ENCODE results near the gene IVD.

Gene IVD

DNA sequence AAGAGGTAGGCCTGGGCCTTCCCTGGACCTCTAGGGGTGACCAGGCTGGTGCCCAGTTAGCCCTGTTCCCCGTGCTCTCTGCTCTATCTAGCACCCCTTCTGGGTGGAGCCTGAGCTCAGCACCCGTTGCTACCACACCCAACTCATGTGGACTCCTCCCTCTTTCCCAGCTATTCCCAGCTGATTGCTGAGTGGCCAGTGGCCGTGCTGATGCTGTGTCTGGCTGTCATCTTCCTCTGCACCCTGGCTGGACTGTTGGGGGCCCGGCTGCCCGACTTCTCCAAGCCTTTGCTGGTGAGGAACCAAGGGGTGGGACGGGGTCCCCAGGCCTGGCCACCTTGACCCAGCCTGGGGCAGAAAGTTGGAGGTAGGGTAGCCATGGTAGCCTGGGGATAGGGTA lies 41.3 kb upstream of the IVD start:
- ATAC-seq = no peak
- no peak for TF ChIP-seq ZFP30 (CRISPR knock-in tag; IDR thresholded peaks at IDR 0.05)
- no peak for TF ChIP-seq ARNTL (CRISPR knock-in tag; IDR thresholded peaks at IDR 0.05; ENCODE audit: borderline replicate concordance, low read depth)
- TF ChIP-seq OSR1 (CRISPR knock-in tag; IDR thresholded peaks at IDR 0.05) = no peak
- TF ChIP-seq, protein P1, sequence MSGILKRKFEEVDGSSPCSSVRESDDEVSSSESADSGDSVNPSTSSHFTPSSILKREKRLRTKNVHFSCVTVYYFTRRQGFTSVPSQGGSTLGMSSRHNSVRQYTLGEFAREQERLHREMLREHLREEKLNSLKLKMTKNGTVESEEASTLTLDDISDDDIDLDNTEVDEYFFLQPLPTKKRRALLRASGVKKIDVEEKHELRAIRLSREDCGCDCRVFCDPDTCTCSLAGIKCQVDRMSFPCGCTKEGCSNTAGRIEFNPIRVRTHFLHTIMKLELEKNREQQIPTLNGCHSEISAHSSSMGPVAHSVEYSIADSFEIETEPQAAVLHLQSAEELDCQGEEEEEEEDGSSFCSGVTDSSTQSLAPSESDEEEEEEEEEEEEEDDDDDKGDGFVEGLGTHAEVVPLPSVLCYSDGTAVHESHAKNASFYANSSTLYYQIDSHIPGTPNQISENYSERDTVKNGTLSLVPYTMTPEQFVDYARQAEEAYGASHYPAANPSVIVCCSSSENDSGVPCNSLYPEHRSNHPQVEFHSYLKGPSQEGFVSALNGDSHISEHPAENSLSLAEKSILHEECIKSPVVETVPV (CRISPR knock-in tag; IDR thresholded peaks at IDR 0.05) = no peak
- no peak for TF ChIP-seq TCF4 (CRISPR knock-in tag; IDR thresholded peaks at IDR 0.05; ENCODE audit: borderline replicate concordance)
- no peak for TF ChIP-seq ESRRG (CRISPR knock-in tag; IDR thresholded peaks at IDR 0.05)
- no peak for TF ChIP-seq CSDC2 (CRISPR knock-in tag; IDR thresholded peaks at IDR 0.05)
- no peak for TF ChIP-seq PPARA (CRISPR knock-in tag; IDR thresholded peaks at IDR 0.05; ENCODE audit: borderline replicate concordance)
- no peak for TF ChIP-seq SNAI2 (CRISPR knock-in tag; IDR thresholded peaks at IDR 0.05)
- TF ChIP-seq ISL1 (CRISPR knock-in tag; IDR thresholded peaks at IDR 0.05) = no peak
- TF ChIP-seq, protein P2, sequence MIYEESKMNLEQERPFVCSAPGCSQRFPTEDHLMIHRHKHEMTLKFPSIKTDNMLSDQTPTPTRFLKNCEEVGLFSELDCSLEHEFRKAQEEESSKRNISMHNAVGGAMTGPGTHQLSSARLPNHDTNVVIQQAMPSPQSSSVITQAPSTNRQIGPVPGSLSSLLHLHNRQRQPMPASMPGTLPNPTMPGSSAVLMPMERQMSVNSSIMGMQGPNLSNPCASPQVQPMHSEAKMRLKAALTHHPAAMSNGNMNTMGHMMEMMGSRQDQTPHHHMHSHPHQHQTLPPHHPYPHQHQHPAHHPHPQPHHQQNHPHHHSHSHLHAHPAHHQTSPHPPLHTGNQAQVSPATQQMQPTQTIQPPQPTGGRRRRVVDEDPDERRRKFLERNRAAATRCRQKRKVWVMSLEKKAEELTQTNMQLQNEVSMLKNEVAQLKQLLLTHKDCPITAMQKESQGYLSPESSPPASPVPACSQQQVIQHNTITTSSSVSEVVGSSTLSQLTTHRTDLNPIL (CRISPR knock-in tag; IDR thresholded peaks at IDR 0.05; ENCODE audit: low read depth) = no peak

DNA sequence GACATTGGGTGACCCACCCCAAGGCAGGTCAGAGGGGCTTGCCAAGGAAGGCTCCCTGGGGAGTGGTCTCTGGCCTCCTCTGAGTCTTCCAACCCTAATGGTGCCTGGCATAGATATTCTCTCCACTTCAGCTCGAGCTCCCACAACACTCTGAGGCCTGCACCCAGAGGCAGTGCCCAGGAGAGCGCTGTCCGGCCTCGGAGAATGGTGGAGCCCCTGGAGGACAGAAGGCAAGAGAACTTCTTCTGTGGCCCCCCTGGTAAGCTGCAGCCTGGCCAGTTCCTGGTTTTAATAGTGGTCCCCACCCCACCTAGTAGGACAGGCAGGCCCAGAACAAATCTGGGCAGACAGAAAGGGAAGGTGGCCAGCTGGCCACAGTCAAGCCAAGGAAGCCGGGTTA lies 40.6 kb upstream of the IVD start:
- no peak for ATAC-seq
- TF ChIP-seq, protein P3, sequence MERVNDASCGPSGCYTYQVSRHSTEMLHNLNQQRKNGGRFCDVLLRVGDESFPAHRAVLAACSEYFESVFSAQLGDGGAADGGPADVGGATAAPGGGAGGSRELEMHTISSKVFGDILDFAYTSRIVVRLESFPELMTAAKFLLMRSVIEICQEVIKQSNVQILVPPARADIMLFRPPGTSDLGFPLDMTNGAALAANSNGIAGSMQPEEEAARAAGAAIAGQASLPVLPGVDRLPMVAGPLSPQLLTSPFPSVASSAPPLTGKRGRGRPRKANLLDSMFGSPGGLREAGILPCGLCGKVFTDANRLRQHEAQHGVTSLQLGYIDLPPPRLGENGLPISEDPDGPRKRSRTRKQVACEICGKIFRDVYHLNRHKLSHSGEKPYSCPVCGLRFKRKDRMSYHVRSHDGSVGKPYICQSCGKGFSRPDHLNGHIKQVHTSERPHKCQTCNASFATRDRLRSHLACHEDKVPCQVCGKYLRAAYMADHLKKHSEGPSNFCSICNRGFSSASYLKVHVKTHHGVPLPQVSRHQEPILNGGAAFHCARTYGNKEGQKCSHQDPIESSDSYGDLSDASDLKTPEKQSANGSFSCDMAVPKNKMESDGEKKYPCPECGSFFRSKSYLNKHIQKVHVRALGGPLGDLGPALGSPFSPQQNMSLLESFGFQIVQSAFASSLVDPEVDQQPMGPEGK (CRISPR knock-in tag; IDR thresholded peaks at IDR 0.05; ENCODE audit: borderline replicate concordance) = no peak
- TF ChIP-seq, protein P4, sequence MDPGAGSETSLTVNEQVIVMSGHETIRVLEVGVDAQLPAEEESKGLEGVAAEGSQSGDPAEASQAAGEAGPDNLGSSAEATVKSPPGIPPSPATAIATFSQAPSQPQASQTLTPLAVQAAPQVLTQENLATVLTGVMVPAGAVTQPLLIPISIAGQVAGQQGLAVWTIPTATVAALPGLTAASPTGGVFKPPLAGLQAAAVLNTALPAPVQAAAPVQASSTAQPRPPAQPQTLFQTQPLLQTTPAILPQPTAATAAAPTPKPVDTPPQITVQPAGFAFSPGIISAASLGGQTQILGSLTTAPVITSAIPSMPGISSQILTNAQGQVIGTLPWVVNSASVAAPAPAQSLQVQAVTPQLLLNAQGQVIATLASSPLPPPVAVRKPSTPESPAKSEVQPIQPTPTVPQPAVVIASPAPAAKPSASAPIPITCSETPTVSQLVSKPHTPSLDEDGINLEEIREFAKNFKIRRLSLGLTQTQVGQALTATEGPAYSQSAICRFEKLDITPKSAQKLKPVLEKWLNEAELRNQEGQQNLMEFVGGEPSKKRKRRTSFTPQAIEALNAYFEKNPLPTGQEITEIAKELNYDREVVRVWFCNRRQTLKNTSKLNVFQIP (CRISPR knock-in tag; IDR thresholded peaks at IDR 0.05; ENCODE audit: borderline replicate concordance, low read depth) = no peak
- no peak for TF ChIP-seq BACH2 (CRISPR knock-in tag; IDR thresholded peaks at IDR 0.05; ENCODE audit: borderline replicate concordance)
- no peak for TF ChIP-seq ZC3H10 (CRISPR knock-in tag; IDR thresholded peaks at IDR 0.05)
- no peak for TF ChIP-seq ARNTL (CRISPR knock-in tag; IDR thresholded peaks at IDR 0.05; ENCODE audit: borderline replicate concordance, low read depth)
- TF ChIP-seq, protein P2 (CRISPR knock-in tag; IDR thresholded peaks at IDR 0.05; ENCODE audit: low read depth) = no peak
- TF ChIP-seq, protein P5, sequence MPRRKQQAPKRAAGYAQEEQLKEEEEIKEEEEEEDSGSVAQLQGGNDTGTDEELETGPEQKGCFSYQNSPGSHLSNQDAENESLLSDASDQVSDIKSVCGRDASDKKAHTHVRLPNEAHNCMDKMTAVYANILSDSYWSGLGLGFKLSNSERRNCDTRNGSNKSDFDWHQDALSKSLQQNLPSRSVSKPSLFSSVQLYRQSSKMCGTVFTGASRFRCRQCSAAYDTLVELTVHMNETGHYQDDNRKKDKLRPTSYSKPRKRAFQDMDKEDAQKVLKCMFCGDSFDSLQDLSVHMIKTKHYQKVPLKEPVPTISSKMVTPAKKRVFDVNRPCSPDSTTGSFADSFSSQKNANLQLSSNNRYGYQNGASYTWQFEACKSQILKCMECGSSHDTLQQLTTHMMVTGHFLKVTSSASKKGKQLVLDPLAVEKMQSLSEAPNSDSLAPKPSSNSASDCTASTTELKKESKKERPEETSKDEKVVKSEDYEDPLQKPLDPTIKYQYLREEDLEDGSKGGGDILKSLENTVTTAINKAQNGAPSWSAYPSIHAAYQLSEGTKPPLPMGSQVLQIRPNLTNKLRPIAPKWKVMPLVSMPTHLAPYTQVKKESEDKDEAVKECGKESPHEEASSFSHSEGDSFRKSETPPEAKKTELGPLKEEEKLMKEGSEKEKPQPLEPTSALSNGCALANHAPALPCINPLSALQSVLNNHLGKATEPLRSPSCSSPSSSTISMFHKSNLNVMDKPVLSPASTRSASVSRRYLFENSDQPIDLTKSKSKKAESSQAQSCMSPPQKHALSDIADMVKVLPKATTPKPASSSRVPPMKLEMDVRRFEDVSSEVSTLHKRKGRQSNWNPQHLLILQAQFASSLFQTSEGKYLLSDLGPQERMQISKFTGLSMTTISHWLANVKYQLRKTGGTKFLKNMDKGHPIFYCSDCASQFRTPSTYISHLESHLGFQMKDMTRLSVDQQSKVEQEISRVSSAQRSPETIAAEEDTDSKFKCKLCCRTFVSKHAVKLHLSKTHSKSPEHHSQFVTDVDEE (CRISPR knock-in tag; IDR thresholded peaks at IDR 0.05) = no peak
- TF ChIP-seq ZFP3 (CRISPR knock-in tag; IDR thresholded peaks at IDR 0.05) = no peak
- no peak for TF ChIP-seq OSR1 (CRISPR knock-in tag; IDR thresholded peaks at IDR 0.05)
- no peak for TF ChIP-seq ESRRG (CRISPR knock-in tag; IDR thresholded peaks at IDR 0.05)
- TF ChIP-seq ZNF565 (CRISPR knock-in tag; conservative IDR thresholded peaks at IDR 0.05; ENCODE audit: low read depth) = no peak
- TF ChIP-seq ZNF70 (CRISPR knock-in tag; IDR thresholded peaks at IDR 0.05) = no peak
